Mesenchymal stem cell (in vitro differentiated cells and primary cell): ENCODE data around the gene CDK5RAP2.

Experiments used
- DNase-seq: peaks from one replicate; pipeline ENCODE4 v3.0.0-alpha.2; 2013
- H2AFZ ChIP-seq: one replicate; pipeline ENCODE4 v1.6.1; 2013; ENCODE audit warnings: low read depth, mild to moderate bottlenecking, control low read depth, inconsistent platforms, low read length, moderate library complexity
- H2AK5ac ChIP-seq: 2 replicates; pipeline ENCODE4 v1.6.1; 2013; ENCODE audit warnings: low read length, moderate library complexity, mild to moderate bottlenecking, inconsistent platforms; ENCODE audit not compliant: severe bottlenecking
- H2BK120ac ChIP-seq: one replicate; pipeline ENCODE4 v1.6.1; 2013; ENCODE audit warnings: low read depth, mild to moderate bottlenecking, inconsistent platforms, low read length, moderate library complexity
- H2BK12ac ChIP-seq, 2 experiments: one replicate each; pipeline ENCODE4 v1.6.1; 2013; ENCODE audit warnings: inconsistent platforms in 2 of 2, low read length in 2 of 2, mild to moderate bottlenecking in 2 of 2, moderate library complexity in 2 of 2, control low read depth in 1 of 2
- H2BK15ac ChIP-seq: one replicate; pipeline ENCODE4 v1.6.1; 2013; ENCODE audit warnings: mild to moderate bottlenecking, low read depth, inconsistent platforms; ENCODE audit not compliant: poor library complexity, severe bottlenecking
- H2BK5ac ChIP-seq: 2 replicates; pipeline ENCODE4 v1.6.1; 2013; ENCODE audit warnings: low read depth, mild to moderate bottlenecking, low read length, control low read depth, inconsistent platforms; ENCODE audit not compliant: poor library complexity, severe bottlenecking
- H3K14ac ChIP-seq, 2 experiments: one replicate each; pipeline ENCODE4 v1.6.1; 2013; ENCODE audit warnings: inconsistent platforms in 2 of 2, low read length in 2 of 2, control low read depth in 1 of 2, mild to moderate bottlenecking in 1 of 2, moderate library complexity in 1 of 2
- H3K18ac ChIP-seq, 2 experiments: one replicate each; pipeline ENCODE4 v1.6.1; 2013; ENCODE audit warnings: inconsistent platforms in 2 of 2, low read length in 2 of 2, control low read depth in 1 of 2, low read depth in 1 of 2, mild to moderate bottlenecking in 1 of 2
- H3K23ac ChIP-seq, 2 experiments: one replicate each; pipeline ENCODE4 v1.6.1; 2013; ENCODE audit warnings: inconsistent platforms in 2 of 2, low read length in 2 of 2, mild to moderate bottlenecking in 2 of 2, moderate library complexity in 2 of 2, control low read depth in 1 of 2
- H3K27ac ChIP-seq: 2 replicates; pipeline ENCODE4 v1.5.1; 2013; ENCODE audit warnings: mild to moderate bottlenecking, moderate library complexity, low read length, control low read depth, inconsistent platforms; ENCODE audit not compliant: poor library complexity, severe bottlenecking
- H3K27me3 ChIP-seq, 2 experiments: 2 replicates each; pipeline versions ENCODE4 v1.6.1 to v1.7.0; 2013; ENCODE audit warnings: low read length in 2 of 2, mild to moderate bottlenecking in 2 of 2, moderate library complexity in 2 of 2, control low read depth in 1 of 2, inconsistent platforms in 1 of 2; ENCODE audit not compliant: control insufficient read depth in 1 of 2, insufficient read depth in 1 of 2
- H3K36me3 ChIP-seq, 2 experiments: 2 replicates each; pipeline versions ENCODE4 v1.6.1 to v1.7.0; 2013; ENCODE audit warnings: low read length in 2 of 2, control low read depth in 1 of 2, inconsistent platforms in 1 of 2, low read depth in 1 of 2, mild to moderate bottlenecking in 1 of 2; ENCODE audit not compliant: insufficient read depth in 2 of 2, control insufficient read depth in 1 of 2
- H3K4ac ChIP-seq, 2 experiments: one replicate each; pipeline ENCODE4 v1.6.1; 2013; ENCODE audit warnings: inconsistent platforms in 2 of 2, low read length in 2 of 2, mild to moderate bottlenecking in 2 of 2, moderate library complexity in 2 of 2, control low read depth in 1 of 2, low read depth in 1 of 2
- H3K4me1 ChIP-seq: 2 replicates; pipeline ENCODE4 v1.6.1; 2013; ENCODE audit warnings: low read depth, low read length, control low read depth; ENCODE audit not compliant: control insufficient read depth, insufficient read depth
- H3K4me2 ChIP-seq: 2 replicates; pipeline ENCODE4 v1.6.1; 2013; ENCODE audit warnings: low read length, mild to moderate bottlenecking, inconsistent platforms; ENCODE audit not compliant: poor library complexity, severe bottlenecking
- H3K4me3 ChIP-seq, 2 experiments: 2 replicates each; pipeline versions ENCODE4 v1.5.1 to v1.7.0; 2013; ENCODE audit warnings: low read length in 2 of 2, mild to moderate bottlenecking in 2 of 2, control low read depth in 1 of 2, low read depth in 1 of 2; ENCODE audit not compliant: insufficient read depth in 1 of 2
- H3K79me1 ChIP-seq: replicated peaks from 2 replicates; pipeline ENCODE4 v1.6.1; 2013; ENCODE audit warnings: mild to moderate bottlenecking, control low read depth, low read length, inconsistent platforms; ENCODE audit not compliant: poor library complexity, severe bottlenecking
- H3K9ac ChIP-seq: 2 replicates; pipeline ENCODE4 v1.7.0; 2013; ENCODE audit warnings: mild to moderate bottlenecking, low read length, moderate library complexity
- H3K9me3 ChIP-seq: 2 replicates; pipeline ENCODE4 v1.7.0; 2013; ENCODE audit warnings: mild to moderate bottlenecking, low read length; ENCODE audit not compliant: control insufficient read depth
- H4K8ac ChIP-seq: one replicate; pipeline ENCODE4 v1.6.1; 2013; ENCODE audit warnings: inconsistent platforms, mild to moderate bottlenecking, low read length, moderate library complexity
- H4K91ac ChIP-seq: one replicate; pipeline ENCODE4 v1.6.1; 2013; ENCODE audit warnings: mild to moderate bottlenecking, low read length, inconsistent platforms
- WGBS: methylation state at CpG from one replicate; pipeline ENCODE4 v1.1.7; 2013; ENCODE audit warnings: mixed read lengths; 5-methylcytosine and 5-hydroxymethylcytosine counted together

CDK5RAP2 gene

DNA sequence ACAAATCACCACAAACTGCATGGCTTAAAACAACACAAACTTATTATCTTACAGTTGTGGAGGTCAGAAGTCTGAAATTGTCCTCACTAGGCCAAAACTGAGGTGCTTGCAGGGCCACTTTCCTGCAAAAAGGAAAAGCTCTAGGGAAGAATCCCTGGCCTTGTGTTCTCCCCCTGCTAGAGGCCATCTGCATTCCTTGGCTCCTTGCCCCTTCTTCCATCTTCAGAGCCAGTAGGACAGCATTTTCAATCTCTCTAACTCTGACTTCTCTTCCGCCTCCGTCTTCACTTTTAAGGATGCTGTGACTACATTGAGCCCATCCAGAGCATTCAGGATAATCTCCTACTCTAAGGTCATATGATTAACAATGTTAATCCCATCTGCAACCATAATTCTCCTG, 236.6 kb downstream of the CDK5RAP2 start:
- H3K27me3 ChIP-seq: no peaks in the 10 kb centered on the region
- no peaks in the 10 kb centered on the region for H3K4me1 ChIP-seq
- DNase-seq: no peak
- H3K27ac ChIP-seq: no peak overlapping the region
- H3K14ac ChIP-seq: no peak overlapping the region
- no peaks in the 10 kb centered on the region for H3K36me3 ChIP-seq
- no peak overlapping the region for H3K4ac ChIP-seq
- no peak overlapping the region for H3K9ac ChIP-seq
- no peak overlapping the region for H3K18ac ChIP-seq
- no peak overlapping the region for H2BK15ac ChIP-seq
- H3K79me1 ChIP-seq: no peaks in the 10 kb centered on the region
- H2AK5ac ChIP-seq: no peak overlapping the region
- 98% methylated on average over 2 of the region's 2 CpGs for WGBS
- H3K23ac ChIP-seq: no peak overlapping the region
- H4K8ac ChIP-seq: no peak overlapping the region
- H3K4me2 ChIP-seq: no peak overlapping the region
- H2AFZ ChIP-seq: no peak overlapping the region
- no peaks in the 10 kb centered on the region for H3K9me3 ChIP-seq
- H4K91ac ChIP-seq: no peak overlapping the region
- no peak overlapping the region for H2BK12ac ChIP-seq
- H2BK120ac ChIP-seq: no peak overlapping the region
- no peak overlapping the region for H3K4me3 ChIP-seq
- no peak overlapping the region for H2BK5ac ChIP-seq
